SU-DHL-6 (cell line): ENCODE results near the gene AFF3.

Experiments used
- EZH2phosphoT487 ChIP-seq: fragments of 200-600 bp; sonication (generic), shearing (Covaris generic); conservative IDR thresholded peaks from 2 replicates; pipeline ENCODE4 v1.6.1; 2018; ENCODE audit warnings: mild to moderate bottlenecking, antibody characterized with exemption, low read length, moderate library complexity, mixed read lengths
- TF ChIP-seq, protein P1 (sequence below): fragments of 200-600 bp; sonication (generic); IDR thresholded peaks from one replicate; pipeline ENCODE4 v1.5.1; 2017; ENCODE audit warnings: antibody characterized with exemption, mild to moderate bottlenecking, low read length, moderate library complexity; ENCODE audit not compliant: insufficient read depth, poor library complexity, severe bottlenecking

DNA sequence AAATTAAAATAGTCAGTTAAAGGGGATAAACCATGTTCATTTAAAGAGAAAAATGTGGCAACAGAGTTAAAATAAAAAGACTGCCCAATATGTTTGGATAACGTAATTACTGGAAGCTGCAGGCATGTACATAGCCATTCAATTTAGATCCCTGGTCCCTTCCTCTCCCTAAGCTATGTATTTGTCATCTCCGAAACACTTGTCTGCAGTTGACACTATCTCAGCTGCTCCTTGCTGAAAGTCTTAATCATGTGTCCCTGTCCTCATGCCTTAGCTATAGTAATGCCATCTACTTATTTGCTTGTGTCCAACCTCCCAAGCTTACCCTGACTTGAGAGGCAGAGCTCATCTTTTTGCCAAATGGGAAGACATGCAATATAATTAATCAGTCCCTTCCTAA is 478.7 kb downstream of the AFF3 start:
- TF ChIP-seq, protein P1, sequence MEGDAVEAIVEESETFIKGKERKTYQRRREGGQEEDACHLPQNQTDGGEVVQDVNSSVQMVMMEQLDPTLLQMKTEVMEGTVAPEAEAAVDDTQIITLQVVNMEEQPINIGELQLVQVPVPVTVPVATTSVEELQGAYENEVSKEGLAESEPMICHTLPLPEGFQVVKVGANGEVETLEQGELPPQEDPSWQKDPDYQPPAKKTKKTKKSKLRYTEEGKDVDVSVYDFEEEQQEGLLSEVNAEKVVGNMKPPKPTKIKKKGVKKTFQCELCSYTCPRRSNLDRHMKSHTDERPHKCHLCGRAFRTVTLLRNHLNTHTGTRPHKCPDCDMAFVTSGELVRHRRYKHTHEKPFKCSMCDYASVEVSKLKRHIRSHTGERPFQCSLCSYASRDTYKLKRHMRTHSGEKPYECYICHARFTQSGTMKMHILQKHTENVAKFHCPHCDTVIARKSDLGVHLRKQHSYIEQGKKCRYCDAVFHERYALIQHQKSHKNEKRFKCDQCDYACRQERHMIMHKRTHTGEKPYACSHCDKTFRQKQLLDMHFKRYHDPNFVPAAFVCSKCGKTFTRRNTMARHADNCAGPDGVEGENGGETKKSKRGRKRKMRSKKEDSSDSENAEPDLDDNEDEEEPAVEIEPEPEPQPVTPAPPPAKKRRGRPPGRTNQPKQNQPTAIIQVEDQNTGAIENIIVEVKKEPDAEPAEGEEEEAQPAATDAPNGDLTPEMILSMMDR, result no peak
- no peak for TF ChIP-seq EZH2phosphoT487
